GM12878 (cell line): ENCODE data around the gene USP9X. TPM values are rescaled to one million over a fixed set of nuclear protein-coding genes. Genes with fewer than 3 reads are reported as not detected.

Source experiments
- BHLHE40 ChIP-seq, 2 experiments: fragments of 450-650 bp in 1 of 2; IDR thresholded peaks; 2 replicates each; pipeline ENCODE4 v1.6.1; 2011 to 2017; ENCODE audit warnings: low read depth in 2 of 2, borderline replicate concordance in 1 of 2, improper control_type of control experiment in 1 of 2, low read length in 1 of 2, mild to moderate bottlenecking in 1 of 2
- CREM ChIP-seq: IDR thresholded peaks from 2 replicates; pipeline ENCODE4 v1.6.1; 2014; ENCODE audit warnings: antibody characterized with exemption, low read depth
- DPF2 ChIP-seq: fragments of 450-650 bp; IDR thresholded peaks from 2 replicates; pipeline ENCODE4 v1.6.1; 2017; ENCODE audit warnings: mild to moderate bottlenecking
- HDGF ChIP-seq: fragments of 450-650 bp; IDR thresholded peaks from 2 replicates; pipeline ENCODE4 v1.6.1; 2016; ENCODE audit warnings: antibody characterized with exemption
- JUND ChIP-seq: IDR thresholded peaks from 2 replicates; pipeline ENCODE4 v1.6.1; 2012; ENCODE audit warnings: low read depth, mild to moderate bottlenecking, low read length, improper control_type of control experiment, moderate library complexity
- RAD21 ChIP-seq: IDR thresholded peaks from 2 replicates; pipeline ENCODE4 v1.6.1; 2011; ENCODE audit warnings: mild to moderate bottlenecking, low read depth, low read length, moderate library complexity; ENCODE audit not compliant: insufficient read depth
- SIX5 ChIP-seq: IDR thresholded peaks from 2 replicates; pipeline ENCODE4 v1.6.1; 2011; ENCODE audit warnings: mild to moderate bottlenecking, low read depth, low read length, moderate library complexity; ENCODE audit not compliant: severe bottlenecking
- SP1 ChIP-seq: IDR thresholded peaks from one replicate; pipeline ENCODE4 v1.6.1; 2011; ENCODE audit warnings: low read depth, low read length
- ZBTB11 ChIP-seq: fragments of 450-650 bp; formaldehyde crosslinking; IDR thresholded peaks from 2 replicates; pipeline ENCODE4 v1.5.0; 2022; ENCODE audit warnings: mild to moderate bottlenecking, missing genetic modification characterization
- ZSCAN29 ChIP-seq: fragments of 450-650 bp; IDR thresholded peaks from 2 replicates; pipeline ENCODE4 v1.6.1; 2017; ENCODE audit warnings: mild to moderate bottlenecking, moderate library complexity
- polyA plus RNA-seq, 11 experiments: library from polyadenylated mRNA; depleted of rRNA in 4 of 11; unstranded in 6 of 11; stranded (reverse) in 5 of 11; fragments of >200 nt; fragmentation: Nextera tagmentation in 4 of 11; fragmentation: Illumina TruSeq in 1 of 11; extraction: Ambion mirVana in 4 of 11; extraction: Trizol in 1 of 11; gene quantifications; 1 replicate in 1 of 11; 2 replicates in 10 of 11; pipeline versions ENCODE4 v1.2.1 to v1.2.3, GENCODE V29; 2011 to 2016; ENCODE audit warnings: inconsistent platforms in 2 of 11, missing spikeins in 2 of 11, low read depth in 1 of 11
- total RNA-seq, 4 experiments: library from RNA; depleted of rRNA in 3 of 4; stranded (reverse); fragments of >200 nt in 3 of 4; fragmentation: Illumina TruSeq in 1 of 4; extraction: Trizol in 1 of 4; gene quantifications; 2 replicates each; pipeline versions ENCODE4 v1.2.1 to v1.2.3, GENCODE V29; 2013 to 2021
- TF ChIP-seq, protein P1 (sequence below): IDR thresholded peaks from 2 replicates; pipeline ENCODE4 v1.6.1; 2012; ENCODE audit warnings: mild to moderate bottlenecking, low read depth, low read length
- TF ChIP-seq, protein P2 (sequence below): IDR thresholded peaks from 2 replicates; pipeline ENCODE4 v1.6.1; 2011; ENCODE audit warnings: borderline replicate concordance, low read depth, mild to moderate bottlenecking, moderate library complexity, mixed read lengths, low read length; ENCODE audit not compliant: insufficient read depth; ENCODE audit errors: extremely low read length
- TF ChIP-seq, protein P3 (sequence below): IDR thresholded peaks from 2 replicates; pipeline ENCODE4 v1.6.1; 2011; ENCODE audit warnings: borderline replicate concordance, low read depth, mild to moderate bottlenecking, moderate library complexity, low read length; ENCODE audit not compliant: insufficient read depth, poor library complexity, severe bottlenecking

The USP9X gene
- total and polyA plus RNA-seq, 10 of the 15 experiments (the other 5 are each of a cell fraction or from before 2014, with no cell fraction given) = 9.3 to 61.6 (median 31.7) TPM

DNA sequence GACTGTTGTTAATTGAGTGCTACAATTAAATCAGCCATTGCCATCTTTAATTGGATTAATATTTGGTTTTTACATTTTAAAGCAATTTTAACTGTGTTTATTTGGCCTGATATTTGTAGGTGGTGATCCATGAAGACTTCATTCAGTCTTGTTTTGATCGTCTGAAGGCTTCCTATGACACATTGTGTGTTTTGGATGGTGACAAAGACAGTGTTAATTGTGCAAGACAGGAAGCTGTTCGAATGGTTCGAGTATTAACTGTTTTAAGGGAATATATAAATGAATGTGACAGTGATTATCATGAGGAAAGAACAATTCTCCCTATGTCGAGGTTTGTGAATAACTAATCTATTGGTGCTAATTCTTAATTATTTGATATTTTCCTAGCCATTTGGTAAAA lies 82.6 kb downstream of the USP9X start (continued):
- TF ChIP-seq ZBTB11 (CRISPR knock-in tag) (no peak), SIX5 (no peak), JUND (no peak), DPF2 (no peak), CREM (no peak), RAD21 (no peak), HDGF (no peak), BHLHE40 (IDR thresholded peaks at IDR 0.05; ENCODE audit: borderline replicate concordance in 1 of 2, low read depth in 2 of 2, low read length in 1 of 2) (no peak), SP1 (no peak), ZSCAN29 (no peak)
- TF ChIP-seq, protein P1, sequence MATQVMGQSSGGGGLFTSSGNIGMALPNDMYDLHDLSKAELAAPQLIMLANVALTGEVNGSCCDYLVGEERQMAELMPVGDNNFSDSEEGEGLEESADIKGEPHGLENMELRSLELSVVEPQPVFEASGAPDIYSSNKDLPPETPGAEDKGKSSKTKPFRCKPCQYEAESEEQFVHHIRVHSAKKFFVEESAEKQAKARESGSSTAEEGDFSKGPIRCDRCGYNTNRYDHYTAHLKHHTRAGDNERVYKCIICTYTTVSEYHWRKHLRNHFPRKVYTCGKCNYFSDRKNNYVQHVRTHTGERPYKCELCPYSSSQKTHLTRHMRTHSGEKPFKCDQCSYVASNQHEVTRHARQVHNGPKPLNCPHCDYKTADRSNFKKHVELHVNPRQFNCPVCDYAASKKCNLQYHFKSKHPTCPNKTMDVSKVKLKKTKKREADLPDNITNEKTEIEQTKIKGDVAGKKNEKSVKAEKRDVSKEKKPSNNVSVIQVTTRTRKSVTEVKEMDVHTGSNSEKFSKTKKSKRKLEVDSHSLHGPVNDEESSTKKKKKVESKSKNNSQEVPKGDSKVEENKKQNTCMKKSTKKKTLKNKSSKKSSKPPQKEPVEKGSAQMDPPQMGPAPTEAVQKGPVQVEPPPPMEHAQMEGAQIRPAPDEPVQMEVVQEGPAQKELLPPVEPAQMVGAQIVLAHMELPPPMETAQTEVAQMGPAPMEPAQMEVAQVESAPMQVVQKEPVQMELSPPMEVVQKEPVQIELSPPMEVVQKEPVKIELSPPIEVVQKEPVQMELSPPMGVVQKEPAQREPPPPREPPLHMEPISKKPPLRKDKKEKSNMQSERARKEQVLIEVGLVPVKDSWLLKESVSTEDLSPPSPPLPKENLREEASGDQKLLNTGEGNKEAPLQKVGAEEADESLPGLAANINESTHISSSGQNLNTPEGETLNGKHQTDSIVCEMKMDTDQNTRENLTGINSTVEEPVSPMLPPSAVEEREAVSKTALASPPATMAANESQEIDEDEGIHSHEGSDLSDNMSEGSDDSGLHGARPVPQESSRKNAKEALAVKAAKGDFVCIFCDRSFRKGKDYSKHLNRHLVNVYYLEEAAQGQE = no peak
- TF ChIP-seq, protein P2, sequence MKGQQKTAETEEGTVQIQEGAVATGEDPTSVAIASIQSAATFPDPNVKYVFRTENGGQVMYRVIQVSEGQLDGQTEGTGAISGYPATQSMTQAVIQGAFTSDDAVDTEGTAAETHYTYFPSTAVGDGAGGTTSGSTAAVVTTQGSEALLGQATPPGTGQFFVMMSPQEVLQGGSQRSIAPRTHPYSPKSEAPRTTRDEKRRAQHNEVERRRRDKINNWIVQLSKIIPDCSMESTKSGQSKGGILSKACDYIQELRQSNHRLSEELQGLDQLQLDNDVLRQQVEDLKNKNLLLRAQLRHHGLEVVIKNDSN = no peak
- TF ChIP-seq, protein P3, sequence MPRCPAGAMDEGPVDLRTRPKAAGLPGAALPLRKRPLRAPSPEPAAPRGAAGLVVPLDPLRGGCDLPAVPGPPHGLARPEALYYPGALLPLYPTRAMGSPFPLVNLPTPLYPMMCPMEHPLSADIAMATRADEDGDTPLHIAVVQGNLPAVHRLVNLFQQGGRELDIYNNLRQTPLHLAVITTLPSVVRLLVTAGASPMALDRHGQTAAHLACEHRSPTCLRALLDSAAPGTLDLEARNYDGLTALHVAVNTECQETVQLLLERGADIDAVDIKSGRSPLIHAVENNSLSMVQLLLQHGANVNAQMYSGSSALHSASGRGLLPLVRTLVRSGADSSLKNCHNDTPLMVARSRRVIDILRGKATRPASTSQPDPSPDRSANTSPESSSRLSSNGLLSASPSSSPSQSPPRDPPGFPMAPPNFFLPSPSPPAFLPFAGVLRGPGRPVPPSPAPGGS = no peak
